ENCODE results near the gene SCUBE3. TPM values are rescaled to one million over a fixed set of nuclear protein-coding genes. Genes with fewer than 3 reads are reported as not detected.

The SCUBE3 gene
- total RNA-seq, 1 donor from 2014 or later, result 1.8 TPM

GRCh38 chr6:35166520-35166919 lies 47.2 kb upstream of the SCUBE3 start:
- no peak for DNase-seq (ENCODE audit: low read depth)
- Histone ChIP-seq H3K27me3 (ENCODE audit: control insufficient read depth, insufficient read depth, low read length) (no peaks in the 10 kb centered on the region), H3K4me3 (ENCODE audit: low read depth, low read length) (no peak overlapping the region), H3K36me3 (ENCODE audit: control insufficient read depth, insufficient read depth, low read length) (no peaks in the 10 kb centered on the region)
- TF ChIP-seq CTCF (IDR thresholded peaks at IDR 0.05; ENCODE audit: insufficient read depth, low read length, poor library complexity, severe bottlenecking), result no peak

DNA sequence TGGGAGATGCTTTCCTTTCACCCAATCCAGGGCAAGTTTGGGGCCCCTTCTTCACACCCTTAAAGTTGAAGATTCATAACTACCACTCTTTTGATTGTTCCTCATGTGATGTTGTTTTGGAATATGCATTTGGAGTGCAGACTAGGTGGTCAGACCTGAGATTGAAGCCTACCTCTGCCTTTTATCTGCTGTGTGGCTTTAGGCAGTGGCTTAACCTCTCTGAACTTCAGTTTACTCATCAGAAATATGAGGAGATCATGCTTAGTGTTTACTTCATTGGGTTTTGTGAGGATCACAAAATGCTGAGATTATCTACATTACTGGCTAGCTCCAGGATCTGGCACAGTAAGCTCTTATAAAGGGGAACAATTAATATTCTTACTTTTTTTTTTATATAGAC lies 46.3 kb upstream of the SCUBE3 start:
- no peak for TF ChIP-seq CTCF (IDR thresholded peaks at IDR 0.05; ENCODE audit: insufficient read depth, low read length, poor library complexity, severe bottlenecking)

DNA sequence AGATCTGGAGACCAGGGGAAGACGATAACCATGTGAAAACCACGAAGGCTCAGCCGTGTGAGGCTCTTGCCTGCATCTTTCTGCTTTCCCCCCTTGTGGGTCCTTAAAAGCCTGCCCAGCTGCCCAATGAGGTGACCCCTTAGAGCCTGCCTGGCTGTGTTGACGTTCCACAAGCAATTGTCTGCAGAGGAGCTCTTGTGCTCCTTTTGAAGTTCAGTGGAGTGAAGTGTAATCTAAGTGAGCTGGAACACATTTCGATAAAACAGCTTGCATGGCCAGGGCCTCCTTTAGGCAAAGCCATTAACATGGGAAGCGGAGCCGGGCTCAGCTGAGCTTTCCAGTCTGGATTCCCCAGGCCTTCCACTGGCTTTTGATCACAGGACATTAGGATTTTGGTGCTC lies 45.3 kb upstream of the SCUBE3 start:
- no peaks in the 10 kb centered on the region for H3K27me3 ChIP-seq (ENCODE audit: control insufficient read depth, insufficient read depth, low read length)
- TF ChIP-seq CTCF (IDR thresholded peaks at IDR 0.05; ENCODE audit: insufficient read depth, low read length, poor library complexity, severe bottlenecking), result no peak
- H3K4me3 ChIP-seq (ENCODE audit: low read depth, low read length), result no peak overlapping the region
- no peak for DNase-seq (ENCODE audit: low read depth)
- H3K36me3 ChIP-seq (ENCODE audit: control insufficient read depth, insufficient read depth, low read length), result no peaks in the 10 kb centered on the region

More for the DNA sequence above, 46.3 kb upstream of the SCUBE3 start:
- H3K36me3 ChIP-seq (ENCODE audit: control insufficient read depth, insufficient read depth, low read length), result no peaks in the 10 kb centered on the region
- no peaks in the 10 kb centered on the region for H3K27me3 ChIP-seq (ENCODE audit: control insufficient read depth, insufficient read depth, low read length)
- DNase-seq (ENCODE audit: low read depth), result no peak
- H3K4me3 ChIP-seq (ENCODE audit: low read depth, low read length), result no peak overlapping the region

DNA sequence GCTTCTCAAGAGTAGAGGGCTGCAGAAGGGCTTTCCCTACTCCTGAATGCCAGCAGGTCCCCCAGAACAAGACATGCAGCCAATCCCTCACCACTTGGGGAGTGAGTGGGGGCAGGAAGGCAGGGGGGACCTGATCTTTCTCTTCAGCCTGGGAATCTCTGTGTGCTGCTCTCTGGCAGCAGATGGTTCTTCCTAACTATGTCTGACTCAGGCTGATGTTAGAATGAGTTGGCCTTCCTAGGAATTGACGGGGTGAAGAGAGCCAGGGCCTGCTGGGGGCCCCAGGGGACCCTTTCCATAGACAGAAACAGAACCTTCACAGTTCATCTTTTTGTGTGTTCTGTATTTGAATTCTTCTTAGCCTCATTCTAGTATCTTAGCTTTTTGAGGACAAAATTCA lies 43.6 kb upstream of the SCUBE3 start:
- no peak for TF ChIP-seq CTCF (IDR thresholded peaks at IDR 0.05; ENCODE audit: insufficient read depth, low read length, poor library complexity, severe bottlenecking)

GRCh38 chr6:35170891-35171290 lies 42.9 kb upstream of the SCUBE3 start:
- Histone ChIP-seq H3K36me3 (ENCODE audit: control insufficient read depth, insufficient read depth, low read length) (no peaks in the 10 kb centered on the region), H3K27me3 (ENCODE audit: control insufficient read depth, insufficient read depth, low read length) (no peaks in the 10 kb centered on the region), H3K4me3 (ENCODE audit: low read depth, low read length) (no peak overlapping the region)
- TF ChIP-seq CTCF (IDR thresholded peaks at IDR 0.05; ENCODE audit: insufficient read depth, low read length, poor library complexity, severe bottlenecking), result no peak
- DNase-seq (ENCODE audit: low read depth), result no peak

More for the DNA sequence above, 43.6 kb upstream of the SCUBE3 start:
- Histone ChIP-seq H3K27me3 (ENCODE audit: control insufficient read depth, insufficient read depth, low read length) (no peaks in the 10 kb centered on the region), H3K36me3 (ENCODE audit: control insufficient read depth, insufficient read depth, low read length) (no peaks in the 10 kb centered on the region), H3K4me3 (ENCODE audit: low read depth, low read length) (no peak overlapping the region)
- no peak for DNase-seq (ENCODE audit: low read depth)

DNA sequence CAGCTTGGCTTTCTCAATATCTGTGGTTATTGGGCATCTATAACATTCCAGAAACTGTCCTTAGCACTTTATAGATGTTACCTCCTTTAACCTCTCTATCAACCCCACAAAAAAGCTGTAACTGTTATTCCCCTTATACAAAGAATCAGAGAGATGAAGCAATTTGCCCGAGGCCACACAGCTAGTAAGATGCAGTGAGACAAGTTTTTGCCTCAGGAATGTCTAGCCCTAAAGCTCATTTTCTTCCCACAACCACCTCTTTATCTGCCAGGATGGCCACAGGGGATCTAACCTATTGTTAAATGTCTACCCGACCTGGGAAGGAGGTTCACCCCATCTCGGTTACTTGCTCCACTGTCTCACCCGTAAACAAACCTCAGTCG lies 40.7 kb upstream of the SCUBE3 start:
- H3K36me3 ChIP-seq (ENCODE audit: control insufficient read depth, insufficient read depth, low read length), result no peaks in the 10 kb centered on the region
- H3K4me3 ChIP-seq (ENCODE audit: low read depth, low read length), result no peak overlapping the region
- H3K27me3 ChIP-seq (ENCODE audit: control insufficient read depth, insufficient read depth, low read length), result no peaks in the 10 kb centered on the region
- DNase-seq (ENCODE audit: low read depth), result no peak
- no peak for TF ChIP-seq CTCF (IDR thresholded peaks at IDR 0.05; ENCODE audit: insufficient read depth, low read length, poor library complexity, severe bottlenecking)
